ENCODE data around the gene SYN1. TPM values are rescaled to one million over a fixed set of nuclear protein-coding genes. Genes with fewer than 3 reads are reported as not detected.

SYN1 gene
- total and polyA plus RNA-seq, 4 donors, result 10.1 to 222 (median 110) TPM

Small RNA genes within 50 kb of the gene (small RNA-seq; reads per million reads assigned to genes)
- not detected for gene MIR4769 (ENCODE audit: low replicate concordance)

Other genes with a start within 250 kb of the SYN1 start
- gene ZNF157, start 249.3 kb downstream of the SYN1 start, total RNA-seq, result 1 to 10 TPM; 1.5 to 4.6 TPM
- 1 to 10 TPM; 2.6 to 3.1 TPM for gene ZNF157, start 249.3 kb downstream of the SYN1 start, polyA plus RNA-seq (ENCODE audit: insufficient read length in 2 of 2)
- 10 to 100 TPM; 12.5 to 14.2 TPM for gene ZNF41, start 136.6 kb downstream of the SYN1 start, total RNA-seq
- gene ZNF41, start 136.6 kb downstream of the SYN1 start, polyA plus RNA-seq (ENCODE audit: insufficient read length in 2 of 2), result 10 to 100 TPM; 10.1 to 10.9 TPM
- 10 to 100 TPM; 12.7 to 33.2 TPM for gene ARAF, start 58.7 kb downstream of the SYN1 start, total RNA-seq
- 10 to 100 TPM; 44.5 to 45.2 TPM for gene ARAF, start 58.7 kb downstream of the SYN1 start, polyA plus RNA-seq (ENCODE audit: insufficient read length in 2 of 2)
- 100 to 1,000 TPM in 1 of 2 donors, 10 to 100 TPM in 1; 38.1 to 198 TPM for gene TIMP1, start 37.4 kb downstream of the SYN1 start, total RNA-seq
- gene TIMP1, start 37.4 kb downstream of the SYN1 start, polyA plus RNA-seq (ENCODE audit: insufficient read length in 2 of 2), result 100 to 1,000 TPM in 1 of 2 donors, 10 to 100 TPM in 1; 59.4 to 112 TPM
- 1 to 10 TPM; 2.9 to 3.9 TPM for gene CFP, start 10.1 kb upstream of the SYN1 start, total RNA-seq
- 1 to 10 TPM; 3.4 to 6.2 TPM for gene CFP, start 10.1 kb upstream of the SYN1 start, polyA plus RNA-seq (ENCODE audit: insufficient read length in 2 of 2)
- 10 to 100 TPM in 1 of 2 donors, 1 to 10 TPM in 1; 9.7 to 23.1 TPM for gene ELK1, start 30.7 kb upstream of the SYN1 start, total RNA-seq
- gene ELK1, start 30.7 kb upstream of the SYN1 start, polyA plus RNA-seq (ENCODE audit: insufficient read length in 2 of 2), result 10 to 100 TPM; 30.8 to 32.8 TPM
- gene UXT, start 39.3 kb upstream of the SYN1 start, total RNA-seq, result 100 to 1,000 TPM in 1 of 2 donors, 10 to 100 TPM in 1; 55.4 to 103 TPM
- 10 to 100 TPM; 66.5 to 74.6 TPM for gene UXT, start 39.3 kb upstream of the SYN1 start, polyA plus RNA-seq (ENCODE audit: insufficient read length in 2 of 2)
- gene ZNF81, start 217.0 kb upstream of the SYN1 start, total RNA-seq, result 10 to 100 TPM; 10.1 to 13.1 TPM
- 1 to 10 TPM; 5.6 to 6.8 TPM for gene ZNF81, start 217.0 kb upstream of the SYN1 start, polyA plus RNA-seq (ENCODE audit: insufficient read length in 2 of 2)

All from spinal cord (tissue), 4 donors.